Brain pericyte (primary cell): ENCODE results near the gene LIN28B.
"Not testable (repeated sequence)": the region's sequence is repeated elsewhere in the genome, so short reads cannot be mapped to it uniquely, and the experiment has no call there.

Source experiments
- DNase-seq: peaks from one replicate; pipeline ENCODE4 v3.0.0-alpha.2; 2012; ENCODE audit warnings: low read depth, low spot score

The LIN28B gene

GRCh38 chr6:105013459-105013858 is 56.6 kb downstream of the LIN28B start:
- not testable (repeated sequence) for DNase-seq

GRCh38 chr6:105014448-105014847 is 57.5 kb downstream of the LIN28B start:
- no peak for DNase-seq

DNA sequence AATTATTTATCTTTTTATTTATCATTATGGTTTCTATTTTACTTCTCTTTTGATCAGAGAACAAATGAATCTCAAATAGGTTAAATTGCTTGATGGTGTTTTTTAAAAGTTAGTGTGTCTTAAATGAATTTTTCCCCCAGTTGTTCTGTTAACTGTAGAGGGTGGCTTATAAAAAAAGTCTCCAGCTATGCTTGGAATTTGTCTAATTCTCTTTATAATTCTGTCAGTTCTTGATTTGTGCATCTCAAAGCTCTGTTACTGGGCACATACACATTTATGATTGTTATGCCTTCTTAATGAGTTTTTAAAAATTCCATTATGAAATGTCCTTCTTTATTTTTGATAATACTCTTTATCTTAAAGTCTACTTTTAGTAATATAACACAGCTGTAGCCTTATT is 58.0 kb downstream of the LIN28B start:
- no peak for DNase-seq

DNA sequence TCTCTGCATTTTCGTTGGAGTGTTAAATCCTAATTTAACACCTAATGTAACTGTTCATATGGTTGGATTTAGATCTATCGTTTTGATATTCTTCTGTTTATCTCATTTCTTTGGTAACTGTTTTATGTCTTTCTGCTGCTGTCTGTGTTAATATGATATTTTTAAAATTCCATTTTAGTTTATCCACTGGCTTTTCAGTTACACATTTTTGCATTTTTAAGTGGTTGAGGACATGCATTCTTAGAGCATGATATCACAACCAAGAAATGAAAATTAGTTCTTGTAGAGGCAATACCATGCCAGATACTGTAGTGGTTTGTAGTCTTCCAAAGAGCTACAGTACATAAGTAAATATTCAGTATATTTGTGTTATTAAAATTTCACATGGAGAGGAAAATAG is 58.6 kb downstream of the LIN28B start:
- DNase-seq = no peak

GRCh38 chr6:105019285-105019684 is 62.4 kb downstream of the LIN28B start:
- DNase-seq = no peak

- DNase-seq = no peak
Observed at GRCh38 chr6:105021399-105021798, 64.5 kb downstream of the LIN28B start.

DNA sequence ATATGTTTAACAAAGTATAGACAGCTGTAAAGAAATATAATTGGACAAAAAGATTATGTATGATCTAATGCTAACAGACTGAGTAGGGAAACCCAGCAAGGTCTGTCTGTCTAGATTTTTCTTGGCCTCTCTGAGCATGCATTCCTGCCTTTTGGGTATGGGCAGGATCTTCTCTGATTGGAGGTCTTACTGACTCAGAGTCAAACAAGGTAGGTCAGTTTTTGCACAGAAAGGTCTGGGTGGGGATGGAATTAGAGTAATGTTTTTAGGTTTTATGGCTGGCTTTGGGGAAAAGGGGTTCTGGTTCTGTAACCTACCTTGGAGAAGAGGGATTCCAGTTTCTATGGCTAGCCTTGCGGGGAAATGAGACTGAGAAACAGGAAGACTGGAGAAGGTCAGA is 65.5 kb downstream of the LIN28B start:
- no peak for DNase-seq

DNA sequence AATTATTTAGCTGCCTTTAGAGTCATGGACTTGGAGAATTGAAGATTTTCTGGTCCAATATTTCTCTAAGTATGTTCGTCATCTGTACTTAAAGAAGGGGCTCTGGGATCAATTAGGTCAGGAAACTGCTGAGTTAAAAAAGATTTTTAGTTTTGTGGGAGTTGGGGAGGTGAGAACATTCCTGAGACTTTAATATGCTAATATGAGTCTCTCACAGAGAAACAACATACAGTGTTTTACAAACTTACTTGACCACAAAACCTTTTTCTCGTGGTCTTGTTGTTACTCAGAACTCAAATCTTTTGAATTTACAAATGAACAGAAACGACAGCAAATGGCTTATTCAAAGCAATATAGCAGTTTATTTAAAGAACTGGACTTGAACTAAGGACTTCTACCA is 67.9 kb downstream of the LIN28B start:
- no peak for DNase-seq

DNA sequence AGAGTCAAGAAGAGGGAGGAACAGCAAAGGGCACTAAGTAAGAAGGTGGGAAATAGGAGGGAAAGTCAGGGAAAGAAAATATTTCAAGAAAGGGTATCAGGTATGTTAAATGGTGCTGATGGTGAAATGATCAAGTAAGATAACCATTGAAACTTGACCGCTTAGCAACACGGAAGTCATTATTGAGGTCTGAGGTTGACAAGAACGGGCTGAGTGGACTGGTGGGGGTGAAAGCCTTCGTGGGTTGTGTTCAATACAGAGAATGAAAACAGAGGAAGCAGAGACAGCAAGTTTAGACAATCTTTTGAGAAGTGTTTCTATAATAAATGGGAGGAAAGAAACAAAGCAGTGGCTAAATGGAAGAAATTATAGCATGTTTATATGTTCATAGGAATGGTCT is 72.0 kb downstream of the LIN28B start:
- DNase-seq = no peak

DNA sequence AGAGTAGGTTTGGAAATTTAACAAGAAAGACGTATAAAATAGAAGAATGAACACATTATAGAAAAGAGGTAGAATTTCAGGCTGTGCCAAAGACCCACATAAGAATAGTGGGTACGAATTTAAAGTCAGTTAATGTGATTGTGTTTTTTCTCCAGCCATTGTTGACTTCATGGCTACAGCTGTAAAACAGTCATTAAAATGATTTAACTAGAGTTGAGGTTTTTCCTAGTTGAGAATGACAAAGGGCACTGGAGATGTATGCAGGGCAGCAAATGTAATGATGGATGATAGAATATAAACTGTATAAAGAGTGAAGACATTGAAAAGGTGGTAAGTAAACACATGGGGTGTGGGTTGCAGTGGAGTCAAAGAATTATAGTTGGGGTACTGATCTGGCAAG is 72.7 kb downstream of the LIN28B start:
- no peak for DNase-seq

DNA sequence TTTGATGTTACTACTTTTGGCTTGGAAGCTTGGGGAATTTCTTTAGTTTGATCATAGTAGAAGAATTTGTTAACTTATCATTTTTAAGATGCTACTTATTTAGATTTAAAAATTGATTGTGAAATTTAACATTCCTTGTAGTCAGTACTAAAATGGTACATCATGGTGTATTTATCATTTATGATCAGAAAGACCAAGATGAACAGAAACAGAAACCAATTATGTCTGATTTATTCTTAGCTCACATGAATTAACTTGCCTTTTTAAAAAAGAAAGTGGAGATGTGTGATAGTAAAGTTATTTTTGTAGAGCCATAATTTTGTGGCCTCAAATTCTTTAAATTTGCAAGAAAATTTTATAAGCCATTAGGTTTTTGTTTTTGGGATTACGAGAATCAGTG is 77.6 kb downstream of the LIN28B start:
- DNase-seq = no peak

GRCh38 chr6:105035299-105035698 is 78.4 kb downstream of the LIN28B start:
- DNase-seq = no peak

- no peak for DNase-seq
Observed at GRCh38 chr6:105036351-105036750, 79.4 kb downstream of the LIN28B start.

GRCh38 chr6:105038259-105038658 is 81.4 kb downstream of the LIN28B start:
- no peak for DNase-seq

GRCh38 chr6:105041880-105042279 is 85.0 kb downstream of the LIN28B start:
- no peak for DNase-seq

DNA sequence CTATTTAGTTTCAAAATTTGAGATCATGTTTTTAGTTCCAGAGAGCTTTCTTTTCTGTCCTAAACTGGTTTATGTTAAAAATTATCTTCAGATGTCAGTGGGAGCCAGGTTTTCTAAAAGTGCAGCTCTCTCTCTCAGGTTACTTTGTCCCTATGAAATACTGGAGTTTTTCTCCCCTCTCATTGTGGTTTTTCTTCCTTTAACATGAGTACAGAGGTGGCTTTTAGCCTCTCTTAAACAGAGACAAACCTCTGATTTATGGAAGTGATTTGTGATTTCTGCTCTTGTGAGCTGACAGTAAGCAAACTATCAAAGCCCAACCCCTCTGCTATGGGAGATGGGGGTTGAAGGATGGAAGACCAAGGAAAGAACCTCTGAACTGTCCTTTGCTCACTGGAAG is 85.7 kb downstream of the LIN28B start:
- no peak for DNase-seq

DNA sequence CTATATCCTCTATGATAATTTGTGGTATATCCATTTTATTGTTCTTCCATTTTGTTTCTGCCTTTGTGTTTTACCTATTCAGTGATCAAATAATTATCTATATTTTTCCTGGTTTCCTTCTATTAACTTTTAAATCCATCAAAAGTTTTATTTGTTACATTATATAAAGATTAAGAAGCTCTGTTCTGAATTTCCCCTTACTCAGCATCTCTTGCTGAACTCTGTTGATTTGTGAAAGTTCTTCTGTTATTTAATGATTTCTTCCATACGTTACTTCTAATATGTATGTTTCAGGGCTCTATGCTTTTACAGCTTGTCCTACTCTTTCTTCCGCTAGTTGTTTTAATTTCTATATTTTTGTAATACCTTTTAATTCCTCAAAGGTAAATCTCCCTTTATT is 87.1 kb downstream of the LIN28B start:
- no peak for DNase-seq

GRCh38 chr6:105045526-105045925 is 88.6 kb downstream of the LIN28B start:
- DNase-seq = no peak

DNA sequence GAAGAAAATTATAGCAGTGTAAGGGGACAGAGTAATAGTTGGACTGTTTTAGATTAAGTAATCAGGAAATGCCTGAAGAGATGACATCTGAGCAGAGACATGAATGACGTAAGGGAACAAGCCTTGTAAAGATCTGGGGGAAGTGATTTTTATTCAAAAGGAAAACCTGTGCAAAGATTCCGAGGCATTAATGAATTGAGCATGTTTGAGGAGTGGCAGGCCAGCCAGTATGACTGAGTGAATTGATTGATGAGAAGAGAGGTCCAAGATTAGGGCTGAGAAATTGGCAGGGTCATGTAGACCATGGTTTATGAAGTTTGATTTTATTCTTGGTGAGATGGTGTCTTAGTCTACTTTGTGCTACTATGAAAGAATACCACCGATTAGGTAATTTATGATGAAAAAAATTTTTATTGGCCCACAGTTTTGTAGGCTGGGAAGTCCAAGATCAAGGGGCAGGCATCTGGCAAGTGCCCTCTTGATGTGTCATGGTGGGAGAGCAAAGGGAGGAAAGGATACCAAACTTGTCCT is 95.1 kb downstream of the LIN28B start:
- DNase-seq = no peak

- DNase-seq = no peak
Observed at GRCh38 chr6:105056646-105057045, 99.7 kb downstream of the LIN28B start.

DNA sequence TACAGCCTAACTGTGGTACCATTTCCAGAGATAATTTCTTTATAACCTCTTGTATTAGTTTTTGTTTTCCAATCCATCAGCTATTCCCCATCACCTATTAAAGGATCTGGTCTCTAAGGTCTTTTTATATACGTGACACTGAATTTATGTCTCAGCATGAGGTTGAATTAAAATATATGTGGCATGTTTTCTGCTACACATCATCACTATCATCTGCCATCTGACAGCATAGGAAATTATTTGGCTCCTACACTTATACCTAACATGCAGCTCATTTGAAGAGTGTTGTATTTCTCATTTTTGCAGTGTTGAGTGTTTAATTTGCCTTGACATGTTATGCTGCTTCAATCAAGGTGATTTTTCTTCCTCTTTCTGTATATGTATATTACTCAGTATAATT is 100.3 kb downstream of the LIN28B start:
- DNase-seq = no peak

DNA sequence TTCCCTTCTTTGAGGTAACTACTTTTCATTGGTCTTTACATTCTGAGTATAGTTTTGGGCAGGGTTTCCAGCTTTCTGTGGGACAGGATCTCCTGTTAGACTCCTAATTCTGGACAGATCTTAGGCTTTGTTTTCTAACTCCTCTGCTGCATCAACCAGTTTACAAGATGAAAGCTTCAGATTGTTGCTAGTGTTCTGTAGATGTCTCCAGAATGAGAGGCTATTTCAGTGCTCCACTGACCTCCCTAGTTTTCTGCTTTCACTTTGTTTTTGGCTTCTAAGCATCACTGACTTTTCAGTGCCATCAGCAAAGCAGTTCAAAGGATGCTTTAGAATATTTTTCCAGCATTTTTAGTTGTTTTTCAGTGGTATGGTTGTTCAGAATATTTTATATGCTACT is 101.4 kb downstream of the LIN28B start:
- no peak for DNase-seq

GRCh38 chr6:105058846-105059245 is 101.9 kb downstream of the LIN28B start:
- DNase-seq = no peak

DNA sequence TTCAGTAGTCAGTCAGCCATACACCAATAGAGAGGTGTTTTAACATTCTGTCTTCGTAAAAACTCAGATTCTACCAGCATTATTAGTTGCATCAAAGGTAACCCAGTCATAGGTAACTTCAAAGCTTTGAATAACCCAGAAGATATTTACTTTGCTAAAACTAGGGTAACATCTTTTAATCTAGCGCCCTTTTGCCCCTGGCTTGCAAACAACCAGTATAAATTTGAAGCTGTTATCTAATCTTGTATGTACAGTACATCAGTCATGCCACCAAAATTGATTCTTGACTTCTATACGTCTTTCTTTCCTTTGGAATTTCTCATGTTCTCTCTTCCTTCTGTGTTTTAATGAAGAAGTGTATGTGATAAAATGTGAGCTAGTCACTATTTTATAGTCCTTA is 109.3 kb downstream of the LIN28B start:
- no peak for DNase-seq

- DNase-seq = no peak
Observed at GRCh38 chr6:105066836-105067235, 109.9 kb downstream of the LIN28B start.
